ENCODE data around the gene EFHC1. TPM values are rescaled to one million over a fixed set of nuclear protein-coding genes. Genes with fewer than 3 reads are reported as not detected.

EFHC1 gene
- total RNA-seq, 2 donors from 2014 or later = 11.5 to 17.4 TPM

DNA sequence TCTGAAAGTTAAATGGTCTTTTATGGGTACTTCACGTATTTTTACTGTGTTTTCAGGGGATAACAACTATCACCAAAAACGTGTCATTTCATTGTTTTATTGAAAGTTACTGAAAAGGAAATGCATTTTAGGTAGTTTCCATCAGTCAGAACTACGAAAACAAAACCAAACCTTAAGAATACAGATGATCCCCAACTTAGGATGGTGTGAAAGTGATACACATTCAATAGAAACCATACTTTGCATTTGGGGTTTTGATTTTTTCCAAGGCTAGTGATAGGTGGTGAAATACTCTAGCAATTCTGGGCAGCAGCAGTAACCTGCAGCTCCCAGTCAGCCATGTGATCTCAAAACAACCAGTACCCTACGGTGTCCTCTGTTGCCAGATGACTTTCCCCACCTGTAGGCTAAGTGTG, 25.9 kb upstream of the EFHC1 start:
- peaks cover 15% of the 10 kb centered on the region for H3K4me1 ChIP-seq
- ATAC-seq (no peak), DNase-seq (no peak)
- H3K27ac ChIP-seq = no peak overlapping the region
- intact Hi-C loops (cut with DNase I) = no loop called here
- no peak overlapping the region for H3K4me3 ChIP-seq
- H3K27me3 ChIP-seq = no peaks in the 10 kb centered on the region
- TF ChIP-seq, protein P1, sequence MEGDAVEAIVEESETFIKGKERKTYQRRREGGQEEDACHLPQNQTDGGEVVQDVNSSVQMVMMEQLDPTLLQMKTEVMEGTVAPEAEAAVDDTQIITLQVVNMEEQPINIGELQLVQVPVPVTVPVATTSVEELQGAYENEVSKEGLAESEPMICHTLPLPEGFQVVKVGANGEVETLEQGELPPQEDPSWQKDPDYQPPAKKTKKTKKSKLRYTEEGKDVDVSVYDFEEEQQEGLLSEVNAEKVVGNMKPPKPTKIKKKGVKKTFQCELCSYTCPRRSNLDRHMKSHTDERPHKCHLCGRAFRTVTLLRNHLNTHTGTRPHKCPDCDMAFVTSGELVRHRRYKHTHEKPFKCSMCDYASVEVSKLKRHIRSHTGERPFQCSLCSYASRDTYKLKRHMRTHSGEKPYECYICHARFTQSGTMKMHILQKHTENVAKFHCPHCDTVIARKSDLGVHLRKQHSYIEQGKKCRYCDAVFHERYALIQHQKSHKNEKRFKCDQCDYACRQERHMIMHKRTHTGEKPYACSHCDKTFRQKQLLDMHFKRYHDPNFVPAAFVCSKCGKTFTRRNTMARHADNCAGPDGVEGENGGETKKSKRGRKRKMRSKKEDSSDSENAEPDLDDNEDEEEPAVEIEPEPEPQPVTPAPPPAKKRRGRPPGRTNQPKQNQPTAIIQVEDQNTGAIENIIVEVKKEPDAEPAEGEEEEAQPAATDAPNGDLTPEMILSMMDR (IDR thresholded peaks at IDR 0.05) = no peak
- TF ChIP-seq POLR2A (IDR thresholded peaks at IDR 0.05) = no peak
- H3K36me3 ChIP-seq (replicated peaks in 1 of 2; ENCODE audit: insufficient read depth in 1 of 2, low read depth in 2 of 2) = no peaks in the 10 kb centered on the region
- H3K9me3 ChIP-seq = no peaks in the 10 kb centered on the region
- 66 to 73% methylated on average over 4 of the region's 4 CpGs for WGBS, 2 donors

DNA sequence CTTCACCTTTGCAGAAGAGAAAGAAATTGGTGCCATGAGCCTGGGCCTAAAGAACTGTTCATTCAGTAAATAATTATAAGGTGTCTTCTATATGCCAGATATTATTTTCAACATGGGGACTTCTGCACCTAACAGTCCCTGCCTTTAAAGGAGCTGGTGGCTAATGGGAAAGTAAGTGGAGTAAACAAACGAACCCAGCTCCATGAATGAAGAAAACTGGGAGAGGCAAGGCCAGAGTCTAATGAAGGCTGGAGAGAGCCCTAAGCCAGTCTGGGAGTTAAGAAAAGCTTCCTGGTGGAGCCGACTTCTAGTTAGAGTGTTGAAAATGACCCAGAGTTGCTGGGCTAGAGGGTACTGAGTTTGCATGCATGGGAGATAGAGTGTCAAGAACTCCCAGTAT, 24.2 kb upstream of the EFHC1 start:
- no peaks in the 10 kb centered on the region for H3K4me1 ChIP-seq
- no peak for TF ChIP-seq POLR2A (IDR thresholded peaks at IDR 0.05)
- TF ChIP-seq, protein P1 (IDR thresholded peaks at IDR 0.05) = no peak
- intact Hi-C loops (cut with DNase I) = no loop called here
- ATAC-seq = no peak
- no peaks in the 10 kb centered on the region for H3K9me3 ChIP-seq
- H3K27ac ChIP-seq = no peak overlapping the region
- H3K36me3 ChIP-seq (replicated peaks in 1 of 2; ENCODE audit: insufficient read depth in 1 of 2, low read depth in 2 of 2) = no peaks in the 10 kb centered on the region
- 55 to 66% methylated on average over 2 of the region's 2 CpGs for WGBS, 2 donors
- H3K27me3 ChIP-seq = no peaks in the 10 kb centered on the region
- H3K4me3 ChIP-seq = no peak overlapping the region
- DNase-seq = no peak

DNA sequence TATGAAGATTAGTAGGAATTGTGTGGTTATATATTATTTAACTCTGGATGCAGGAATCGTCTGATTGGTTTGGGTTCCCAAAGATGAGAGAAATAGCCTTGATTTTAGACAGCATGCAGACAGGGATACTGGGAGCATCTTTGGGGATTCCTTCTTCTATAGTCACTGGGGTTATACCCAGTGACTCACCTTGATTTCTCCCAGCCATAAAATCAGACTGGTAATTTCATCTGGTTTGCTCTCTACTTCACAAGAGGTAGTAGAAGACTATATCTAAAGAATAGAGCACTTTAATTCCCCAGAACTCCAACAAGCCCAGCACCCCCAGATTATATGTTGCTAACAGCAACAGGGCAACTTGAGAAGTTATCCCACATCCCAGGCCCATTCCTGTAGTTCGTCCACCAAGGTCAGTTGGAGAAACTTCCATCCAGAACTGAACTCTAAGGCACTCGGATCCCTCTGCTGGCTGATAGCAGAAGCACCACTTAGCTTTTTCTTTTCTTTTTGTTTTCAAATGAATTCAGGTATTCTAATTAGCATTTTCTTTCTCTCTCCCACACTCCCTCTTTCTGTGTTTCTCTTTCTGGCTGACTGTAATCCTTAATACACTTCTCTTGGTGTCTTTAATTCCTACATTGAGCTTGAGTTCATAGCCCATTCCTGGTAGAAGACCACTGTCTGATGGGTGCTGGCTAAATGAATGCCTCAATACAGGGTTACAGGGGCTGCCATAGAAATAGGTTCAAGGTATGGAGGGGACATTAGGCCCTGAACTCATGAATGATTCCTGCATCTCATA, 20.4 kb upstream of the EFHC1 start:
- 30 to 32% methylated on average over 3 of the region's 3 CpGs for WGBS, 2 donors
- Histone ChIP-seq H3K36me3 (replicated peaks in 1 of 2; ENCODE audit: insufficient read depth in 1 of 2, low read depth in 2 of 2) (no peaks in the 10 kb centered on the region), H3K27me3 (no peaks in the 10 kb centered on the region), H3K27ac (no peak overlapping the region), H3K4me1 (no peaks in the 10 kb centered on the region), H3K4me3 (no peak overlapping the region), H3K9me3 (no peaks in the 10 kb centered on the region)
- DNase-seq = peak; percentile 35 to 56 (median 50)
- ATAC-seq = peak; percentile 80
- intact Hi-C loops (cut with DNase I) = no loop called here
- TF ChIP-seq, protein P1 (IDR thresholded peaks at IDR 0.05) = peak; percentile 66 to 90 (median 80)
- no peak for TF ChIP-seq POLR2A (IDR thresholded peaks at IDR 0.05)

DNA sequence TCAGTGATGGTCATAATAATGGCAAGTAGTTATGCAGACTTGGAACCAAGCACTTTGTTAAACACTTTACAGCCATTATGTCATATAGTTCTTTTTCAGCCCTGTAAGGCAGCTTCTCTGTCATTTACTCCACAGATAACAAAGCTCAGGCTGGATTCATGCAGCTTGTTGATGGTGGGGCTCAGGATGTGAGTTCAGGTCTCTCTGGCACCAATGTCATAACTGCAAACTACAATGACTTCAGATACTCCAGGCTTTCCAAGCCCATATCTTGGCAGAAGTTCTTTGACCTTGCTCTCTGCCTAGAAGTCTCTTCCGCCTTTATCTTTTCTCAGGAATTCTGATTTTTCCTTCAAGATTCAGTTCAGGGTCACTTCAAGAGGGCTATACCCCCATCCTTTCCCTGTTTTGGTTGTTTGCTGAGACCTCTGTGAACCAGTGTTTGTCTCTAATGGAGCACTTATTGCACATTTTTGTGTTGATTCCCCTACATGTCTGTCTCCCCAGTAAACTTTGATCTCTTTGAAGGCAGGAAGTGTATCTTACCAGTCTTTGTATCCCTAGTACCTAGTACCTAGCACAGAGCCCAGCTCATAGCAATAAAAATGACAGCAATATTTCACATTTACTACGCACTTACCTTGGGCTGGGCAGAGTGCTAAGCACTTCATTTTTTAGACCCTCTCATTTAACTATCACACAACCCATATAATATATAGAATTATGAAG, 19.7 kb upstream of the EFHC1 start:
- H3K4me1 ChIP-seq = no peaks in the 10 kb centered on the region
- DNase-seq (no peak), ATAC-seq (no peak)
- intact Hi-C loops (cut with DNase I) = no loop called here
- no peak overlapping the region for H3K27ac ChIP-seq
- TF ChIP-seq POLR2A (IDR thresholded peaks at IDR 0.05) = no peak
- TF ChIP-seq, protein P1 (IDR thresholded peaks at IDR 0.05) = no peak
- WGBS, 2 donors = 30 to 45% methylated on average over 2 of the region's 2 CpGs
- no peaks in the 10 kb centered on the region for H3K36me3 ChIP-seq (replicated peaks in 1 of 2; ENCODE audit: insufficient read depth in 1 of 2, low read depth in 2 of 2)
- no peaks in the 10 kb centered on the region for H3K9me3 ChIP-seq
- H3K27me3 ChIP-seq = no peaks in the 10 kb centered on the region
- no peak overlapping the region for H3K4me3 ChIP-seq
